ENCODE data around the gene EPAS1.

EPAS1 gene

DNA sequence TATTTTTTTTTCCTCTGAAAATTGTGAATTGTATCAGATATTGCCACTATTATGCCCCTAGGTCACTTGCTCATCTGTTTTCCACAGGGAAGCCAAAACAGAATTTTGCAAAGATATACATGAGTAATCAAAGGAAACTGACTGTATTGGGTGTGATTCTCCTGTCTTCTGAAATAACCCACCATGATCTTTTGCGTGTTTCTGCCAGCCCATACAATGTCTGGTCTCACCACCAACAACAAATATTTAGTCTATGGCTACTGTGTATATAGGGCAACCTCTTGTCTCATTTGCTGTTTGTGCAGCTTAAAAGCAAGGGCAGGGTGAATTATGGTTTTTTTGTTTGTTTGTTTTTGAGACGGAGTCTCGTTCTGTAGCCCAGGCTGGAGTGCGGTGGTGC is 26.5 kb downstream of the EPAS1 start:
- DNase-seq (ENCODE audit: low read depth), result no peak

DNA sequence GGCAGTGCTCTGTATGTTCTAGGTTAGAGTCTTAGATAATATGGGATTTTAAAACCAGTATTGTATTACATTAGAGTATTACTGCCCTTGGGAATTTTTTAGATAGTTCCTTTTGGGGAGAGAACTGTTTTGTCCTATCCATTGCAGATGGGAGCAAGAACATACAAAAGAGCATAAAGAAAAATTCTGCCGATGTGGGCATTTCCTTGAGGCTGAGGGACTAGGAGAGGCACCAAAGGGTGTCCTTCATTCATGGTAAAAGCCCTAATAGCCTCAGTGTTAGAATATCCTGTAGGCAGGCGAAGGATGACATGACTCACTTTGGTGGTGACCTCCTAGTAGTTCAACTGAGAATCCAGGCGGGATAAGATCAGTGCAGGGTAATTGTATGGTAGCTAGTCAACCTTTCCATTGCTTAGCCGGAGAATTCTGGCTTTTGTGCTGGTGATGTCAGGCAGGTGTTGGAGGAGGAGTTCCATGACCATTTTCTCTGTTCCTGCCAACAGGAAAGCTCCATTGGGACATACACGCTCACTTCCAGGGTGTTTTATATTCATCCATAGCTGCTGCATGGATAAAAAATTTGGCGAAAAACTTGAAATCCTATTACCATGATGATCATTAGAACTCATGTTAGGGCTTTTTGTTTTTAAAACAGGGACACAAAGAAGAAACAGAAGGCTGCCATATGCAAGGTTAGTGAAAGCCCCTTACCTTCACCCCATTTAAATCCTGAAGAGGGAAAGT is 28.1 kb downstream of the EPAS1 start:
- DNase-seq (ENCODE audit: low read depth), result no peak

GRCh38 chr2:46326231-46326980 is 29.2 kb downstream of the EPAS1 start:
- DNase-seq (ENCODE audit: low read depth), result no peak

- no peak for DNase-seq (ENCODE audit: low read depth)
Observed at GRCh38 chr2:46327627-46328026, 30.4 kb downstream of the EPAS1 start.

DNA sequence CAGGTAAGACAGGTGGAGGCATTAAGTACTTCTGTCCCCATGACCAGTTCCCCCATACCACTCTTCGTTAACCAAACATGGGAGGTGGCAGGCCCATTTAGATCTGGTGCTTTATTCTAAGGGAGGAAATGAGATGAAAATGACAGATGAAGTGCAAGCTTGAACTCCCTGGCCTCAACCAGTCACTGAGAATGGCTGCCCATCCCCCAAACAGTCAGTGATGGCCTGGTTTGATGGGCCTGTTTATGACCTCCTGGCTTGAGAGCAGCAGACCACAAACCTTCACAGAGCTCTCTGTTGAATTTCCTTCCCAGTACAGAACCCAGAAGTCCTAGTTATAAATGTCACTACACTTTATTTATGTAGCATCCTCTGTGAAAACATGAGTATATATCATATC is 31.1 kb downstream of the EPAS1 start:
- no peak for DNase-seq (ENCODE audit: low read depth)

DNA sequence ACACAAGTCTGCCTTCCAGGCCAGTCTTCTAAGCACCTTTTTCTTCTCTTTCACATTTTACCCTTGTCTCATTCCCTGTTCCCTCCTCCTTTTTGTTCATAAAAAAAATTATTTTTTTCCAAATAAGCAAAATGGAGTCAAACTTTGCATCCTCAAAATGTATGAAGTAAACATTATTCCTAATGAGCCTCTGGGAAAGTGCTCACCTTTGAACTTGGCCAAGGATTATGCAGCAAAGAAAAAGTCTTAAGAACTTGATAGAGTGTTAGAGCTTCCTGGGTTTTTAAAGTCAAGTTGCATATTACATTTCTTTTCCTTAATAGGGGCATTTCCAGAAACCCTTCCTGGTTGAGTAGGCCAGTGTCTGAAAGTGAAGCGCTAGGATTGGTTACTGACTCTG is 31.6 kb downstream of the EPAS1 start:
- no peak for DNase-seq (ENCODE audit: low read depth)

GRCh38 chr2:46329340-46329739 is 32.1 kb downstream of the EPAS1 start:
- DNase-seq (ENCODE audit: low read depth), result no peak

GRCh38 chr2:46329803-46330775 is 32.9 kb downstream of the EPAS1 start:
- DNase-seq (ENCODE audit: low read depth), result no peak

DNA sequence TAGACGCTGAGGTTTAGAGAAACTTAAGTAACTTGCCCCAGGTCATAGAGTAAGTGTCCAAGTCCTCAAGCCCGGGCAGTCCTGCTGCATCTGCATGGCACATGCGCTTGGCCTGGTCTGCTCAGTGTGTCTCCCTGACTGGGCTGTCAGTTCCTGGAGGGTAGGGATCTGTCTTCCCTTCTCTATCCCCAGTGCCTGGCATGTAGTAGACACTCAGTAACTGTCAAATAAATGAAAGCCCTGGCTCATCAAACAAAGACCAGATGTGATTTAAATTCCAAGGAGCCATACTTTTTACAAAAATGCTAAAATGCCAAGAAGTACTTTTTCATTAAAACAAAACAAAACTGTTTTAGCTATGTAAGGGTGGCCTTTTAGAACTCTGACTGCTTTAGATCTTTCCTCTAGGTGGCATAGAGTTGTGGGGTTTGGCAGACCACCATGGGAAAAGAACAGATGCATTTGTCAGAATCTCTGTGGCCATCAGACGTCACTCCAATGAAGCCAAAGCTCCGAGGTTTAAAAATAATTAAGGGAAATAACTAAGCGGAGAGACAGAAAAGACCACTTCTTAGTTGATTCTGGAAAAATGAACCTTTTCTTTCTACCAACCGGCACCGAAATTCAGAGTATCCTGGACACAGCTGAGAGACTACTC is 34.0 kb downstream of the EPAS1 start:
- no peak for DNase-seq (ENCODE audit: low read depth)

GRCh38 chr2:46332686-46333281 is 35.6 kb downstream of the EPAS1 start:
- no peak for DNase-seq (ENCODE audit: low read depth)

GRCh38 chr2:46333912-46334311 is 36.7 kb downstream of the EPAS1 start:
- no peak for DNase-seq (ENCODE audit: low read depth)

GRCh38 chr2:46334389-46335271 is 37.4 kb downstream of the EPAS1 start:
- no peak for DNase-seq (ENCODE audit: low read depth)

GRCh38 chr2:46335391-46336282 is 38.4 kb downstream of the EPAS1 start:
- no peak for DNase-seq (ENCODE audit: low read depth)

- no peak for DNase-seq (ENCODE audit: low read depth)
Observed at GRCh38 chr2:46336283-46336959, 39.2 kb downstream of the EPAS1 start.

DNA sequence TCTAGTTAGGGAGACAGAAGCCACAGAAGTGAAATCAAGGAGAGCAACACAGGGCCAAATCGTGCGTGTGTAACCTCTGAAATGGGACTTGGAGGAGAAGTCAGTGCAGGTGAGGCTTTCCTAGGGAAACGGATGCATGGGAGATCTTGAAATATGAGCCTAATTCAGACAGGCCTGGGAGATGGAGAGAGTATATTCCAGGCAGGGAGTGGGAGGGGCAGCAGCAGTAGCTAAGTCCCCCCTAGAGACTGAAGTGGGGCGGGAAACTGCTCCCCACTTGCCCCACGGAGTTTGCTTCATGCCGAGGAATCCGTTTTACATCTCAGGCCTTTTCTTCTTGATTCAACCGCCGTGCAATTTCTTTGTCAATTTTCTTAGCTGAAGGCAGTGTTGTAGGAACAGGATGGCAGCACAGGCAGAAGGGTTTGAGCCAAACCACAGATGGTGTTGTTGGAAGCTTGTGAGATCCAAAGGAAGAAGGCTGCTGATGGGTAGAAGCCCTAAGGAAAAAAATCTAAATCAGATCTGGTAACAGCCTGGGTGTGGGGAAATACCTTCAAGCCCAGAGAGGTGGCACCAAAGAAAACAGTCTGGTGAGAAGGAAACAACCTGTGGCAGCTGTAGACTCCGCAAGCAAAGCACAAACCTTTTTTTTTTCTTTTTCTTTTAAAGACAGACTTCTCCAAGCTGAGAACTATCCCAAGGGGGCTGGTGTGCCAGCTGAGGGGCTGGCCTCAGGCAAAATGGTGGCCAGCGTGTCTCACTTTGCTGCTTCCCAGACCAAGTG is 40.2 kb downstream of the EPAS1 start:
- no peak for DNase-seq (ENCODE audit: low read depth)

DNA sequence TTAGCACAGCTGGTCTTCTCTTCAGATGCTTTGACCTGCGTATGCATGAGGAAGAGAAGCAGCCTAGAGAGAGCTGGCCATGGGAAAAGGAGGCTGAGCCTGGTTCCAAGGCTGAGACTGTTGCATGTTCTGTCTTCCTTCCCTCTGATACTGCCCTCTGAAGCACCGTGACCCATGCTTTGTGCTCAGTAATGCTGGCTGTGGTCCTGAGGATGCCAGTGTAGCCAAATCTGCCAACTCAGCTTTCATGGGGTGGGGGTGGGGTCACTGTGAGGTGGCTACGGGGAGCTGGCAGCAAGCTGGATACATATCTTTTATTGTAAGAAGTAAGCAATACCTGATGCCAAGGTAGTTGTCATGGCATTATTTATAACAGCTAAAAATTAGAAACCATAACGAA is 41.5 kb downstream of the EPAS1 start:
- DNase-seq (ENCODE audit: low read depth), result no peak

DNA sequence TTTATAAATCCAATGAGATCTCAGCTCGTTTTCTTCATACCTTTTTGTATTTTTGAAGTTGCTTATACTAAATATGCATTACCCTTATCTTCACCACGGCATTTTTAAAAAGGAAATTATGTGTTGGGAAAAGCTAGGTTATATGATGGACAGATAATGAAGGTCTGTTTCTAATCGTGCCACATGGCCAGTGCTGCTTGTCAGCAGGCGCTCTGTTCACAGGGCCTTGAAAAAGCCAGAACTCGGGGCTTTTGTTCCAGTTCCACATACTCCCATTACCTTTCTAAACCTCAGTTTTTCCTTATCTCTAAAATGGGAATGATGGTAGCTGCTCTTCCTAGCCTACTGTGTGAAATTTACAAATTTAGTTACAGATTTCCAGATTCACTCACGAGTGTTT is 42.0 kb downstream of the EPAS1 start:
- no peak for DNase-seq (ENCODE audit: low read depth)

All from stimulated activated CD8-positive, alpha-beta memory T cell treated with anti-CD3 and anti-CD28 coated beads, Interleukin-7, amount 100 ng/mL, for 24 hours (primary cell).